HepG2 (cell line): ENCODE results near the gene CAPZB. TPM values are rescaled to one million over a fixed set of nuclear protein-coding genes. Genes with fewer than 3 reads are reported as not detected.

ENCODE experiments used
- ATAC-seq: fragments of 200-7000 bp; cut with Tn5 transposase; 3 replicates; pipeline ENCODE4 v1.9.1; 2020; ENCODE audit warnings: mild to moderate bottlenecking, moderate library complexity
- BruUV-seq: library from RNA; stranded (reverse); fragments of 400-500 nt; replicated peaks from 2 replicates; lab custom pipeline; 2021; lab: Mats Ljungman, UMichigan
- CTCF ChIA-PET: fragments of 300-600 bp; formaldehyde crosslinking; extraction: SDS; loops from one replicate; lab custom pipeline; 2021; ENCODE audit warnings: low total read pairs, inconsistent platforms, low intra/inter-chr PET ratio; lab: Yijun Ruan, JAX
- POLR2A ChIA-PET: fragments of 350-600 bp; sonication (Branson Sonifier 250); formaldehyde crosslinking; loops from one replicate; lab custom pipeline; 2020; ENCODE audit warnings: antibody characterized with exemption, inconsistent platforms; lab: Yijun Ruan, JAX
- DNase-seq: peaks from one replicate; pipeline ENCODE4 v3.0.0-alpha.2; 2015; ENCODE audit warnings: low spot score
- FAIRE-seq: peaks from 3 replicates; lab custom pipeline; 2011; peaks lifted over from hg19 to GRCh38; lab: Jason Lieb, UNC
- H2AFZ ChIP-seq: one replicate; pipeline ENCODE4 v1.6.1; 2011; ENCODE audit warnings: low read length, inconsistent platforms
- H3K27ac ChIP-seq: fragments of 300-600 bp; 3 replicates; pipeline ENCODE4 v1.8.0; 2011; ENCODE audit warnings: mixed run types, mild to moderate bottlenecking, mixed read lengths, low read length, inconsistent platforms; ENCODE audit not compliant: insufficient read depth; ENCODE audit errors: extremely low read length
- H3K27me3 ChIP-seq, 2 experiments: fragments of 200-600 bp in 1 of 2; 2 replicates in 1 of 2; 3 replicates in 1 of 2; pipeline versions ENCODE4 v1.6.0 to v1.8.0; 2011; ENCODE audit warnings: low read length in 2 of 2, mild to moderate bottlenecking in 2 of 2, moderate library complexity in 2 of 2, inconsistent platforms in 1 of 2; ENCODE audit not compliant: insufficient read depth in 2 of 2, control insufficient read depth in 1 of 2
- H3K36me3 ChIP-seq, 2 experiments: fragments of 200-600 bp in 1 of 2; replicated peaks in 1 of 2; 2 replicates in 1 of 2; 3 replicates in 1 of 2; pipeline versions ENCODE4 v1.5.1 to v1.8.0; 2011; ENCODE audit warnings: low read length in 2 of 2, inconsistent platforms in 1 of 2; ENCODE audit not compliant: insufficient read depth in 2 of 2, control insufficient read depth in 1 of 2
- H3K4me1 ChIP-seq: 2 replicates; pipeline ENCODE4 v1.5.1; 2012; ENCODE audit warnings: low read length, inconsistent platforms; ENCODE audit not compliant: insufficient read depth
- H3K4me2 ChIP-seq: 2 replicates; pipeline ENCODE4 v1.6.0; 2011; ENCODE audit warnings: low read depth, low read length, inconsistent platforms
- H3K4me3 ChIP-seq, 3 experiments: fragments of 200-600 bp in 1 of 3; sonication (generic), shearing (Covaris generic) in 1 of 3; replicated peaks in 1 of 3; 2 replicates each; pipeline ENCODE4 v1.5.1; 2011 to 2016; ENCODE audit warnings: low read length in 3 of 3, inconsistent platforms in 2 of 3, low read depth in 2 of 3, mild to moderate bottlenecking in 2 of 3, control low read depth in 1 of 3, mixed read lengths in 1 of 3; ENCODE audit not compliant: insufficient read depth in 1 of 3
- H3K79me2 ChIP-seq: one replicate; pipeline ENCODE4 v1.6.1; 2011; ENCODE audit warnings: low read length, inconsistent platforms; ENCODE audit not compliant: insufficient read depth
- H3K9ac ChIP-seq: 2 replicates; pipeline ENCODE4 v1.6.0; 2011; ENCODE audit warnings: mild to moderate bottlenecking, low read depth, low read length, inconsistent platforms; ENCODE audit not compliant: insufficient read depth
- H3K9me3 ChIP-seq: 2 replicates; pipeline ENCODE4 v1.5.1; 2012; ENCODE audit warnings: mild to moderate bottlenecking, low read length
- H4K20me1 ChIP-seq: 2 replicates; pipeline ENCODE4 v1.6.0; 2011; ENCODE audit warnings: inconsistent platforms, mild to moderate bottlenecking, low read length, moderate library complexity; ENCODE audit not compliant: insufficient read depth
- FOXP1 ChIP-seq, 2 experiments: fragments of 450-650 bp in 1 of 2; IDR thresholded peaks; 2 replicates each; pipeline ENCODE4 v1.6.1; 2017 to 2018; ENCODE audit warnings: antibody characterized with exemption in 1 of 2
- NFKB2 ChIP-seq: sonication (generic); formaldehyde crosslinking; IDR thresholded peaks from 2 replicates; pipeline ENCODE4 v1.4.0; 2020; ENCODE audit warnings: missing genetic modification reagents, borderline replicate concordance
- SMAD1 ChIP-seq: sonication (generic); formaldehyde crosslinking; IDR thresholded peaks from 2 replicates; pipeline ENCODE4 v1.4.0; 2020; ENCODE audit warnings: missing genetic modification reagents, low read depth, mild to moderate bottlenecking, borderline replicate concordance
- ZBTB37 ChIP-seq: sonication (generic); formaldehyde crosslinking; IDR thresholded peaks from 2 replicates; pipeline ENCODE4 v1.4.0; 2020; ENCODE audit warnings: mild to moderate bottlenecking, missing genetic modification reagents
- ZNF121 ChIP-seq: sonication (generic); formaldehyde crosslinking; IDR thresholded peaks from 2 replicates; pipeline ENCODE4 v1.5.0; 2020; ENCODE audit warnings: mild to moderate bottlenecking, missing genetic modification reagents
- ZNF629 ChIP-seq: sonication (generic); formaldehyde crosslinking; conservative IDR thresholded peaks from 2 replicates; pipeline ENCODE4 v1.5.0; 2020; ENCODE audit warnings: missing genetic modification reagents
- ZNF83 ChIP-seq: sonication (generic); formaldehyde crosslinking; IDR thresholded peaks from 2 replicates; pipeline ENCODE4 v1.4.0; 2020; ENCODE audit warnings: missing genetic modification reagents, mild to moderate bottlenecking, borderline replicate concordance
- WGBS: methylation state at CpG from one replicate; pipeline ENCODE4 v1.1.6; 2017; ENCODE audit warnings: low lambda C conversion rate; 5-methylcytosine and 5-hydroxymethylcytosine counted together
- in situ Hi-C: cut with HindIII; loops from 2 replicates; pipeline ENCODE4 v1.10.0; 2017; ENCODE audit warnings: low pct_unique_long_range_greater_than_20kb; ENCODE audit not compliant: extremely low pct_ligation_motif_present
- intact Hi-C: fragments of 100-400 bp; cut with micrococcal nuclease; formaldehyde crosslinking; loops from one replicate; pipeline ENCODE4 v1.10.0; 2022; ENCODE audit not compliant: unreplicated experiment
- polyA plus RNA-seq, 8 experiments: library from polyadenylated mRNA; depleted of rRNA in 3 of 8; stranded (reverse) in 7 of 8; unstranded in 1 of 8; fragments of >200 nt; fragmentation: Illumina TruSeq in 4 of 8; extraction: Trizol in 4 of 8; gene quantifications; 2 replicates each; pipeline versions ENCODE4 v1.2.1 to v1.2.3, GENCODE V29; 2011 to 2016; ENCODE audit warnings: low read depth in 4 of 8, missing spikeins in 1 of 8, mixed read lengths in 1 of 8; ENCODE audit not compliant: insufficient read depth in 1 of 8
- total RNA-seq, 5 experiments: library from RNA; depleted of rRNA; stranded (reverse); fragments of >200 nt; fragmentation: Illumina TruSeq; extraction: Trizol; gene quantifications; 2 replicates each; pipeline ENCODE4 v1.2.3, GENCODE V29; 2016; ENCODE audit warnings: low read depth in 1 of 5
- TF ChIP-seq, protein P1 (sequence below): sonication (generic); formaldehyde crosslinking; IDR thresholded peaks from 2 replicates; pipeline ENCODE4 v1.8.0; 2023; ENCODE audit warnings: mild to moderate bottlenecking, missing genetic modification reagents

CAPZB gene
- total and polyA plus RNA-seq, 2 of the 13 experiments (the other 11 are each of a cell fraction or from before 2014, with no cell fraction given), result 58.9 to 76.9 TPM

GRCh38 chr1:19341201-19342061 is 143.9 kb downstream of the CAPZB start (continued):
- TF ChIP-seq FOXP1 (IDR thresholded peaks at IDR 0.05) (no peak), FOXP1 (CRISPR knock-in tag; IDR thresholded peaks at IDR 0.05) (no peak), NFKB2 (CRISPR knock-in tag) (peak; percentile 47; the same call in 1 of the 2 replicates), SMAD1 (CRISPR knock-in tag) (no peak)
- TF ChIP-seq, all 625 proteins: peak for 13

GRCh38 chr1:19340387-19340937 is 144.9 kb downstream of the CAPZB start:
- no peak for TF ChIP-seq ZBTB37 (CRISPR knock-in tag)
- no peak for TF ChIP-seq ZNF83 (CRISPR knock-in tag)
- 0 out of 2 replicates have a peak, but pooled peaks have one; percentile 31 for TF ChIP-seq ZNF121 (CRISPR knock-in tag)
- TF ChIP-seq ZNF629 (CRISPR knock-in tag), result peak; percentile 76
- TF ChIP-seq, protein P1, sequence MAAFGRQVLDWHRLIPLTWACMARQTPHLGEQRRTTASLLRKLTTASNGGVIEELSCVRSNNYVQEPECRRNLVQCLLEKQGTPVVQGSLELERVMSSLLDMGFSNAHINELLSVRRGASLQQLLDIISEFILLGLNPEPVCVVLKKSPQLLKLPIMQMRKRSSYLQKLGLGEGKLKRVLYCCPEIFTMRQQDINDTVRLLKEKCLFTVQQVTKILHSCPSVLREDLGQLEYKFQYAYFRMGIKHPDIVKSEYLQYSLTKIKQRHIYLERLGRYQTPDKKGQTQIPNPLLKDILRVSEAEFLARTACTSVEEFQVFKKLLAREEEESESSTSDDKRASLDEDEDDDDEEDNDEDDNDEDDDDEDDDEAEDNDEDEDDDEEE (CRISPR knock-in tag), result no peak
- in situ Hi-C loops (loop anchor here (5.0 kb wide), 2 partner anchors 47 to 307 kb away; no protein-coding TSS in a partner anchor), intact Hi-C loops (no loop called here)
- CTCF ChIA-PET, result no interaction called here
- Histone ChIP-seq H3K4me1 (peaks cover 40% of the 10 kb centered on the region), H2AFZ (no peak overlapping the region), H3K27me3 (no peaks in the 10 kb centered on the region), H3K27ac (no peak overlapping the region), H3K4me2 (no peak overlapping the region), H3K9me3 (no peaks in the 10 kb centered on the region), H4K20me1 (no peaks in the 10 kb centered on the region), H3K36me3 (peaks cover 22 to 29% of the 10 kb centered on the region in 2 experiments; a peak in 4 of 5 replicates), H3K79me2 (no peaks in the 10 kb centered on the region), H3K9ac (no peak overlapping the region), H3K4me3 (no peak overlapping the region)
- ATAC-seq (no peak), FAIRE-seq (no peak), DNase-seq (no peak)
- no TSS peak for BruUV-seq
- WGBS, result 98% methylated on average over 14 of the region's 14 CpGs
- POLR2A ChIA-PET, result no interaction called here
